NT2/D1 (cell line): ENCODE results near the gene KCTD18.

ENCODE experiments used
- DNase-seq: peaks from one replicate; pipeline ENCODE4 v3.0.0-alpha.2; 2011; ENCODE audit warnings: low read depth, low spot score
- H3K27me3 ChIP-seq: 2 replicates; pipeline ENCODE4 v1.6.0; 2011; ENCODE audit warnings: mild to moderate bottlenecking; ENCODE audit not compliant: insufficient read length, insufficient read depth
- H3K36me3 ChIP-seq: 2 replicates; pipeline ENCODE4 v1.6.1; 2011; ENCODE audit warnings: mild to moderate bottlenecking, low read length, mixed read lengths; ENCODE audit not compliant: insufficient read depth, insufficient read length
- H3K4me1 ChIP-seq: 2 replicates; pipeline ENCODE4 v1.5.1; 2011; ENCODE audit not compliant: insufficient read depth, insufficient read length
- H3K4me3 ChIP-seq: 2 replicates; pipeline ENCODE4 v1.5.1; 2011; ENCODE audit warnings: low read depth; ENCODE audit not compliant: insufficient read length
- H3K9ac ChIP-seq: 2 replicates; pipeline ENCODE4 v1.6.0; 2011; ENCODE audit warnings: low read depth; ENCODE audit not compliant: insufficient read length
- H3K9me3 ChIP-seq: 2 replicates; pipeline ENCODE4 v1.5.1; 2011; ENCODE audit warnings: mild to moderate bottlenecking, low read length; ENCODE audit not compliant: insufficient read depth
- SUZ12 ChIP-seq: IDR thresholded peaks from 2 replicates; pipeline ENCODE4 v1.6.1; 2011; ENCODE audit not compliant: insufficient read length, insufficient read depth; ENCODE audit errors: extremely low read depth
- YY1 ChIP-seq: IDR thresholded peaks from 2 replicates; pipeline ENCODE4 v1.6.1; 2011; ENCODE audit not compliant: insufficient read length, insufficient read depth
- ZNF274 ChIP-seq: IDR thresholded peaks from 2 replicates; pipeline ENCODE4 v1.6.1; 2011; ENCODE audit warnings: mild to moderate bottlenecking, low read depth, low read length

KCTD18 gene

DNA sequence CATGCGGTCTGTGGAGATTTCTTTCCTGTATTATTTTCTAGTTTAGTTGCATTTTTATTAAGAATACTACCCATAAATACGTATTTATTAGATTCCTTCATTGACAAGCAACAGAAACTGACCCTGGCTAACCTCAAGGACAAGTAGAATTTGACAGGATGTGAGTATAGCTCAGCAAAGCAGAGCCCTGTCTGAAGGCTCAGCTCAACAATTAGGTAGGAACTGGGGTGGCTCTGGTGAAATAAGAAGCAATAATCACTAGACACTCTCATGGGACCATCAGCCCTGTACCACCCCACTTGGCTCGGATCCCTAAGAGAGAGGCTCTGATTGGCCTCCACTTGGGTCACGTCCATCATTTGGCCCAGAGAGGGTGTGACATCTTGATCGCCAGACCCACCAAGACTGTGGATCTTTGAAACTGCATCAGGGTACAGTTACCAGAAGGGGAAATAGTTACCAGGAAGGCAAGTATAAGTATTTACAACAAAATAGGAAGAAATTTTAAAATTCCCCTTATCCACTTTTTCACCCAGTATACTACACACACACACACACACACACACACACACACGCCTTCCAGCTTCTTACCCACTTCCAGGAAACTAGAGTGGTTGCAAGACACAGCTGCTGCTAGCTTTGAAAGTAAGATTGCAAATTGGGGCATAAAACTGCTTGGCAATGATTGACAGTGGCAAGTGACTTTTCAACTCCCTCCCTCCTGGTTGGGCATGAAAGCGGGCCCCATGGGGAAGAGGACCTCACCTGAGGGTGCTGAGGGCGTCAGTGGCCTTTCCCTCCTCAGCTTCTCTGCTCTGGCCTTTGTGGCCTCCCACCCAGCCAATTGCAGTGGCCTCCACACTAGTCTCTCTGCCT lies 41.8 kb downstream of the KCTD18 start:
- Histone ChIP-seq H3K4me3 (no peak overlapping the region), H3K27me3 (no peaks in the 10 kb centered on the region), H3K9ac (no peak overlapping the region), H3K4me1 (peaks cover 3% of the 10 kb centered on the region), H3K36me3 (peaks cover 44% of the 10 kb centered on the region), H3K9me3 (no peaks in the 10 kb centered on the region)
- TF ChIP-seq ZNF274 (no peak), SUZ12 (no peak), YY1 (no peak)
- no peak for DNase-seq

DNA sequence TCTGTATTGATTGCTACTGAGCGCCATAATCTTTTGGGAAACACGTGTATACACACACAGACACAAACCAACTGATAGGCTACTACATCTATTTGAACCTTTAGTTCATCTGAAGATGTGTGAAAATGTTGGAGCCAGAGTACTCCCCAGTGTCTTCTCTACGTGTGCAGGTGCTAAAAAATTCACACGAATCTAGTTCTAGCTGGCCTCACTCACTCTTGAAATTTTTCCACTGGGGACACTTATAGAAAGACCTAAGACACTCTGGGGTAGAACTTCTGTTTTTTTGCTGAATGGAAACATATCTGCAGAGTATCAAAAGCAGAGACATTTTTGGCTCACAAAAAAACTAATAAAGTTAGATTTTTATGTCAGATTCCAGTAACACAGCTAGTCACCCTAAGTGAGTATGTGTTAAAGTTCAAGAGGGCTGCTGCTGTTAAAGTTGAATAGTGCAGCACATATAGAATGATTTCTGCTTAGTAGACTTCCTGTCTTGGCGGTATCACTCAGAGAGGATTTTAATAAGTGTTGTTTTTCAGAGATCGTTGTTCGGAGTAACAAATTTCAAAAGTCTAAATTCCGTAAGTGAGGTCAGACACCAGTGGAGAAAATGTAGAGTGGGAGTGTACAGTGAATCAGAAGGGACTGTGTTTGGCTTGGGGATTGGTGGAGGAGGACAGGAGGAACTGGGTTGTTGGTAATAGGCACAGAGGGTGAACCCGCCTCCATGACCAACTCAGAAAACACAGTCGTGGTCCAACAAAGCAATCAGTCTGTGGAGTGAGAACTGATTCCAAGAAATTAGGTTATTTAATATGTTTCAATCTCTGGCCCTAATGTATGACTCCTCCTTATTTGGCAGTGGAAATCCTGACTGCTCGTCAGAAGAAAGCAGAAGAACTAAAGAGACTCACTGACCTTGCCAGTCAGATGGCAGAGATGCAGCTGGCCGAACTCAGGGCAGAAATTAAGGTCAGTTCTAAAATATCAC lies 43.1 kb downstream of the KCTD18 start:
- DNase-seq = no peak
- H3K4me1 ChIP-seq = peaks cover 3% of the 10 kb centered on the region
- no peak for TF ChIP-seq ZNF274
- no peak for TF ChIP-seq SUZ12
- TF ChIP-seq YY1 = no peak
- H3K36me3 ChIP-seq = peaks cover 38% of the 10 kb centered on the region
- H3K4me3 ChIP-seq = no peak overlapping the region
- no peaks in the 10 kb centered on the region for H3K9me3 ChIP-seq
- H3K9ac ChIP-seq = no peak overlapping the region
- H3K27me3 ChIP-seq = no peaks in the 10 kb centered on the region

GRCh38 chr2:200463452-200463851 lies 46.4 kb downstream of the KCTD18 start:
- Histone ChIP-seq H3K4me3 (no peak overlapping the region), H3K9me3 (no peaks in the 10 kb centered on the region), H3K36me3 (peaks cover 27% of the 10 kb centered on the region), H3K27me3 (no peaks in the 10 kb centered on the region), H3K4me1 (no peaks in the 10 kb centered on the region), H3K9ac (no peak overlapping the region)
- no peak for DNase-seq
- TF ChIP-seq SUZ12 (no peak), ZNF274 (no peak), YY1 (no peak)

- Histone ChIP-seq H3K9ac (no peak overlapping the region), H3K4me1 (no peaks in the 10 kb centered on the region), H3K4me3 (no peak overlapping the region), H3K9me3 (no peaks in the 10 kb centered on the region), H3K27me3 (no peaks in the 10 kb centered on the region), H3K36me3 (peaks cover 19% of the 10 kb centered on the region)
- no peak for DNase-seq
- TF ChIP-seq SUZ12 = no peak
- no peak for TF ChIP-seq ZNF274
- TF ChIP-seq YY1 = no peak
Measured at GRCh38 chr2:200461846-200462710, 47.8 kb downstream of the KCTD18 start.

- DNase-seq = no peak
- no peaks in the 10 kb centered on the region for H3K4me1 ChIP-seq
- no peaks in the 10 kb centered on the region for H3K9me3 ChIP-seq
- no peak overlapping the region for H3K4me3 ChIP-seq
- H3K9ac ChIP-seq = no peak overlapping the region
- H3K36me3 ChIP-seq = peaks cover 19% of the 10 kb centered on the region
- no peaks in the 10 kb centered on the region for H3K27me3 ChIP-seq
- no peak for TF ChIP-seq ZNF274
Measured at GRCh38 chr2:200459101-200459500, 50.8 kb downstream of the KCTD18 start.

- no peak overlapping the region for H3K9ac ChIP-seq
- no peak for DNase-seq
Measured at GRCh38 chr2:200456567-200456966, 53.3 kb downstream of the KCTD18 start.

More at GRCh38 chr2:200456567-200456966, 53.3 kb downstream of the KCTD18 start:
- TF ChIP-seq YY1 (no peak), SUZ12 (no peak), ZNF274 (no peak)
- H3K4me3 ChIP-seq = no peak overlapping the region
- no peaks in the 10 kb centered on the region for H3K4me1 ChIP-seq
- H3K27me3 ChIP-seq = no peaks in the 10 kb centered on the region
- H3K36me3 ChIP-seq = peaks cover 14% of the 10 kb centered on the region
- H3K9me3 ChIP-seq = no peaks in the 10 kb centered on the region
